ENCODE results near the gene MYO3B.

- TF ChIP-seq CTCF (IDR thresholded peaks at IDR 0.05), result no peak
- TF ChIP-seq EP300 (IDR thresholded peaks at IDR 0.05; ENCODE audit: low read depth), result no peak
These were observed 166.9 kb downstream of the MYO3B start for GRCh38 chr2:170344663-170345346.
